ENCODE measurements around the gene PAK1. TPM values are rescaled to one million over a fixed set of nuclear protein-coding genes. Genes with fewer than 3 reads are reported as not detected.

The PAK1 gene
- total and polyA plus RNA-seq, 9 of the 15 experiments (the other 6 are each of a cell fraction or from before 2014, with no cell fraction given): 0.52 to 11.7 (median 1.9) TPM

GRCh38 chr11:77425346-77425745, 48.5 kb downstream of the PAK1 start:
- CTCF ChIA-PET (ENCODE audit: low intra/inter-chr PET ratio): no interaction called here
- TF ChIP-seq ZNF12 (CRISPR knock-in tag; IDR thresholded peaks at IDR 0.05) (no peak), NCOA4 (IDR thresholded peaks at IDR 0.05; ENCODE audit: partially characterized antibody) (no peak), HBP1 (CRISPR knock-in tag; IDR thresholded peaks at IDR 0.05) (no peak), ZNF431 (CRISPR knock-in tag; IDR thresholded peaks at IDR 0.05) (no peak), CBFA2T3 (IDR thresholded peaks at IDR 0.05) (peak; percentile 30; the same call in 1 of the 2 replicates)
- Histone ChIP-seq H3K79me2 (ENCODE audit: control insufficient read depth, insufficient read depth, low read length) (no peaks in the 10 kb centered on the region), H3K27ac (ENCODE audit: extremely low read depth, low read depth, low read length) (no peak overlapping the region), H3K4me3 (no peak overlapping the region), H3K9ac (ENCODE audit: insufficient read depth in 1 of 2, low read depth in 2 of 2, low read length in 2 of 2) (no peak overlapping the region), H2AFZ (ENCODE audit: low read depth, low read length) (no peak overlapping the region), H3K27me3 (ENCODE audit: control insufficient read depth in 2 of 2, insufficient read depth in 2 of 2, low read length in 2 of 2) (no peaks in the 10 kb centered on the region; a peak in 1 of 5 replicates), H3K4me2 (ENCODE audit: insufficient read depth, low read length) (no peak overlapping the region), H3K9me1 (ENCODE audit: control insufficient read depth, insufficient read depth, low read length) (no peaks in the 10 kb centered on the region), H3K4me1 (replicated peaks in 1 of 2; ENCODE audit: control insufficient read depth in 2 of 2, insufficient read depth in 2 of 2, low read length in 2 of 2) (peaks cover 0 to 4% of the 10 kb centered on the region in 2 experiments; a peak in 2 of 5 replicates), H3K9me3 (replicated peaks; ENCODE audit: control insufficient read depth, insufficient read depth, low read depth, low read length) (no peaks in the 10 kb centered on the region), H4K20me1 (replicated peaks; ENCODE audit: control insufficient read depth, insufficient read depth, low read length) (no peaks in the 10 kb centered on the region), H3K36me3 (ENCODE audit: control insufficient read depth, insufficient read depth, low read length) (no peaks in the 10 kb centered on the region)
- no peak for ATAC-seq
- no peak for FAIRE-seq
- intact Hi-C loops (cut with micrococcal nuclease): no loop called here
- no TSS peak for BruUV-seq (replicated peaks)
- DNase-seq (ENCODE audit: extremely low read depth in 1 of 4, low spot score in 3 of 4): no peak
- POLR2A ChIA-PET: no interaction called here
- in situ Hi-C loops (cut with MboI): no loop called here
- 0% methylated on average over 4 of the region's 4 CpGs for WGBS (ENCODE audit: insufficient coverage, low coverage, missing lambda C conversion rate)
